Tibial nerve (tissue), 4 donors: ENCODE data around the gene PHOSPHO1. TPM values are rescaled to one million over a fixed set of nuclear protein-coding genes. Genes with fewer than 3 reads are reported as not detected.
"Not testable (repeated sequence)": the region's sequence is repeated elsewhere in the genome, so short reads cannot be mapped to it uniquely, and the experiment has no call there.

Experiments
- DNase-seq, 2 donors: peaks; one replicate each; pipeline ENCODE4 v3.0.0-alpha.2; 2019; ENCODE audit warnings: low spot score in 2 of 2
- H3K27ac ChIP-seq, 4 donors: fragments of 200-600 bp; sonication (generic) in 3 of 4; one replicate each; pipeline ENCODE4 v1.5.1; 2017 to 2019; ENCODE audit warnings: mild to moderate bottlenecking in 1 of 4
- H3K27me3 ChIP-seq, 2 donors: fragments of 200-600 bp; sonication (generic) in 1 of 2; one replicate each; pipeline versions ENCODE4 v1.5.1 to v1.6.0; 2017 to 2019
- H3K36me3 ChIP-seq, 3 donors: fragments of 200-600 bp; sonication (generic); one replicate each; pipeline ENCODE4 v1.5.1; 2018 to 2019
- H3K4me1 ChIP-seq, 4 donors: fragments of 200-600 bp; sonication (generic) in 3 of 4; one replicate each; pipeline ENCODE4 v1.5.1; 2017 to 2019
- H3K4me3 ChIP-seq, 4 donors: fragments of 200-600 bp; sonication (generic) in 3 of 4; one replicate each; pipeline ENCODE4 v1.5.1; 2017 to 2019; ENCODE audit warnings: mild to moderate bottlenecking in 1 of 4, moderate library complexity in 1 of 4
- H3K9me3 ChIP-seq, 4 donors: fragments of 200-600 bp; sonication (generic) in 3 of 4; one replicate each; pipeline ENCODE4 v1.5.1; 2017 to 2019
- EP300 ChIP-seq, 2 donors: sonication (generic); formaldehyde crosslinking; IDR thresholded peaks; one replicate each; pipeline ENCODE4 v1.6.1; 2017; ENCODE audit warnings: antibody characterized with exemption in 2 of 2, mild to moderate bottlenecking in 1 of 2
- POLR2A ChIP-seq, 2 donors: fragments of 450-650 bp; IDR thresholded peaks; one replicate each; pipeline ENCODE4 v1.6.1; 2017; ENCODE audit warnings: antibody characterized with exemption in 2 of 2, mild to moderate bottlenecking in 2 of 2, moderate library complexity in 2 of 2
- WGBS, 2 donors: methylation state at CpG; one replicate each; pipeline ENCODE4 v1.1.5; 2018; 5-methylcytosine and 5-hydroxymethylcytosine counted together
- total RNA-seq, 4 donors: library from RNA; depleted of rRNA; stranded (reverse); fragments of >200 nt; gene quantifications; one replicate each; pipeline ENCODE4 v1.1.0, GENCODE V29; 2016
- TF ChIP-seq, protein P1 (sequence below), 5 experiments: fragments of 200-600 bp in 3 of 5; fragments of 450-650 bp in 2 of 5; sonication (generic) in 3 of 5; IDR thresholded peaks; one replicate each; pipeline ENCODE4 v1.5.1; 2016 to 2019; ENCODE audit warnings: antibody characterized with exemption in 5 of 5, mild to moderate bottlenecking in 3 of 5, moderate library complexity in 2 of 5

Gene PHOSPHO1
- total RNA-seq, 4 donors from 2014 or later: 0.21 to 1.3 (median 0.98) TPM; not detected in 1

DNA sequence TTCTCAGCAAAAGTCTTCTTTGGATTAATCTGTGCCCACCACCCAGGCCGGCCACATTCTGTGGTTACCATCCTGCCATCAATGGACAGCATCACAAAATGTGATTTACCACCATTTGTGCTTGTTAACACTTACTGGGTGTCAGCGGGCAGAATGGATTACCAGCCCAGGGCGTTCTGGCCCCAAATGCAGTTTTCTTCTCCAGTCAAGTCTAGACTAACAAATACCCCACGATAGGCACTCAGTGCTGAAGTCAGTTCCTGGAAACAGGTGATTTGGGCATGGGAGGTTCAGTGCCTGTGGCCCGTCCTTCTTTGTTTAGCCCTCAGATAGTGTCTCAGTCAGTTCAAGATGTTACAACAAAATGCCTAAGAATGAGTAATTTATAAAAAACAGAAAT is 38.8 kb upstream of the PHOSPHO1 start:
- Histone ChIP-seq H3K36me3 (no peaks in the 10 kb centered on the region), H3K27me3 (no peaks in the 10 kb centered on the region), H3K27ac (no peak overlapping the region), H3K4me1 (no peaks in the 10 kb centered on the region), H3K4me3 (no peak overlapping the region), H3K9me3 (no peaks in the 10 kb centered on the region)
- TF ChIP-seq, protein P1, sequence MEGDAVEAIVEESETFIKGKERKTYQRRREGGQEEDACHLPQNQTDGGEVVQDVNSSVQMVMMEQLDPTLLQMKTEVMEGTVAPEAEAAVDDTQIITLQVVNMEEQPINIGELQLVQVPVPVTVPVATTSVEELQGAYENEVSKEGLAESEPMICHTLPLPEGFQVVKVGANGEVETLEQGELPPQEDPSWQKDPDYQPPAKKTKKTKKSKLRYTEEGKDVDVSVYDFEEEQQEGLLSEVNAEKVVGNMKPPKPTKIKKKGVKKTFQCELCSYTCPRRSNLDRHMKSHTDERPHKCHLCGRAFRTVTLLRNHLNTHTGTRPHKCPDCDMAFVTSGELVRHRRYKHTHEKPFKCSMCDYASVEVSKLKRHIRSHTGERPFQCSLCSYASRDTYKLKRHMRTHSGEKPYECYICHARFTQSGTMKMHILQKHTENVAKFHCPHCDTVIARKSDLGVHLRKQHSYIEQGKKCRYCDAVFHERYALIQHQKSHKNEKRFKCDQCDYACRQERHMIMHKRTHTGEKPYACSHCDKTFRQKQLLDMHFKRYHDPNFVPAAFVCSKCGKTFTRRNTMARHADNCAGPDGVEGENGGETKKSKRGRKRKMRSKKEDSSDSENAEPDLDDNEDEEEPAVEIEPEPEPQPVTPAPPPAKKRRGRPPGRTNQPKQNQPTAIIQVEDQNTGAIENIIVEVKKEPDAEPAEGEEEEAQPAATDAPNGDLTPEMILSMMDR (IDR thresholded peaks at IDR 0.05): no peak
- TF ChIP-seq EP300 (IDR thresholded peaks at IDR 0.05) (no peak), POLR2A (IDR thresholded peaks at IDR 0.05) (no peak)
- DNase-seq: no peak
- 83 to 92% methylated on average over 5 of the region's 5 CpGs for WGBS, 2 donors

DNA sequence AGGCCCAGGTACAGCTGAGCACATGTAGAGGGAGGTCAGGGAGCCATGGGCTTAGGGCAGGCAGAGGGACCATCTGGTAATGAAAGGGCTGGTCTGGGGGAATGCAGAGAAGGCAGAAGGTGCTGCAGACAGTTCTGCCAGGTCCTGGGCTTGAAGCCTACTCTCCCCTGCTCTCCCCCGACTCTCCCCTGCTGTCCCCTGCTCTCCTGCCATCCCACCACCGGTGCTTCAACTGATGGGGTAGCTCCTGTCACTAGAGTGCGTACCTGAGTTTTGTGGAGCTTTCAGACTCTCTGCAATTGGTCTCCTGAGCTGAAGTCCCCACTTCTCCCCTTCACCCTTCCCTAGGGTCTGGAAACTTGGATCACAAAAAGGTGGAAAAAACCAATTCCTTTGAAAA is 37.3 kb upstream of the PHOSPHO1 start:
- TF ChIP-seq, protein P1 (IDR thresholded peaks at IDR 0.05): no peak
- no peak for TF ChIP-seq POLR2A (IDR thresholded peaks at IDR 0.05)
- TF ChIP-seq EP300 (IDR thresholded peaks at IDR 0.05): no peak
- no peak overlapping the region for H3K27ac ChIP-seq
- H3K36me3 ChIP-seq: no peaks in the 10 kb centered on the region
- WGBS, 2 donors: 61 to 92% methylated on average over 3 of the region's 3 CpGs
- DNase-seq: no peak
- H3K4me1 ChIP-seq: no peaks in the 10 kb centered on the region
- no peak overlapping the region for H3K4me3 ChIP-seq
- H3K9me3 ChIP-seq: no peaks in the 10 kb centered on the region
- H3K27me3 ChIP-seq: no peaks in the 10 kb centered on the region

- DNase-seq: no peak
- Histone ChIP-seq H3K9me3 (no peaks in the 10 kb centered on the region), H3K36me3 (no peaks in the 10 kb centered on the region), H3K27me3 (no peaks in the 10 kb centered on the region), H3K4me3 (no peak overlapping the region), H3K4me1 (no peaks in the 10 kb centered on the region), H3K27ac (no peak overlapping the region)
- 91 to 97% methylated on average over 2 of the region's 2 CpGs for WGBS, 2 donors
- TF ChIP-seq EP300 (IDR thresholded peaks at IDR 0.05): no peak
- TF ChIP-seq, protein P1 (IDR thresholded peaks at IDR 0.05): no peak
- TF ChIP-seq POLR2A (IDR thresholded peaks at IDR 0.05): no peak
These were observed 35.6 kb upstream of the PHOSPHO1 start for GRCh38 chr17:49266233-49266632.

GRCh38 chr17:49261540-49261939 is 31.0 kb upstream of the PHOSPHO1 start:
- not testable (repeated sequence) for DNase-seq, H3K4me3 ChIP-seq, H3K36me3 ChIP-seq, H3K27ac ChIP-seq, H3K9me3 ChIP-seq, H3K27me3 ChIP-seq
- peaks cover 0 to 15% (median 4%) of the 10 kb centered on the region in 4 donors for H3K4me1 ChIP-seq
- WGBS, 2 donors: 89 to 92% methylated on average over 9 of the region's 9 CpGs

- Histone ChIP-seq H3K4me3 (peak overlapping the region; percentile 50 to 60 (median 54)), H3K36me3 (no peaks in the 10 kb centered on the region), H3K9me3 (no peaks in the 10 kb centered on the region), H3K27ac (peak overlapping the region; percentile 59 to 88 (median 78)), H3K4me1 (peaks cover 0 to 15% (median 4%) of the 10 kb centered on the region in 4 donors), H3K27me3 (no peaks in the 10 kb centered on the region)
- peak in 1 of 2 donors; percentile 1 for TF ChIP-seq EP300 (IDR thresholded peaks at IDR 0.05)
- TF ChIP-seq, protein P1 (IDR thresholded peaks at IDR 0.05): no peak
- peak in 1 of 2 donors; percentile 24 for DNase-seq
- 52 to 53% methylated on average over 11 of the region's 11 CpGs for WGBS, 2 donors
These were observed 30.3 kb upstream of the PHOSPHO1 start for GRCh38 chr17:49260817-49261291.
